Hepatocyte (in vitro differentiated cells): ENCODE measurements around the gene MAS1.

Experiments used
- EZH2 ChIP-seq: fragments of 200-600 bp; sonication (generic); IDR thresholded peaks from 2 replicates; pipeline ENCODE4 v1.6.1; 2016; ENCODE audit warnings: antibody characterized with exemption, mild to moderate bottlenecking, borderline replicate concordance
- EZH2phosphoT487 ChIP-seq: fragments of 200-600 bp; sonication (generic); IDR thresholded peaks from one replicate; pipeline ENCODE4 v1.6.1; 2018; ENCODE audit warnings: antibody characterized with exemption, mild to moderate bottlenecking, low read depth, moderate library complexity; ENCODE audit not compliant: unreplicated experiment, severe bottlenecking
- TF ChIP-seq, protein P1 (sequence below): fragments of 200-600 bp; sonication (generic); IDR thresholded peaks from 2 replicates; pipeline ENCODE4 v1.5.1; 2016; ENCODE audit warnings: antibody characterized with exemption, mild to moderate bottlenecking; ENCODE audit not compliant: poor library complexity

DNA sequence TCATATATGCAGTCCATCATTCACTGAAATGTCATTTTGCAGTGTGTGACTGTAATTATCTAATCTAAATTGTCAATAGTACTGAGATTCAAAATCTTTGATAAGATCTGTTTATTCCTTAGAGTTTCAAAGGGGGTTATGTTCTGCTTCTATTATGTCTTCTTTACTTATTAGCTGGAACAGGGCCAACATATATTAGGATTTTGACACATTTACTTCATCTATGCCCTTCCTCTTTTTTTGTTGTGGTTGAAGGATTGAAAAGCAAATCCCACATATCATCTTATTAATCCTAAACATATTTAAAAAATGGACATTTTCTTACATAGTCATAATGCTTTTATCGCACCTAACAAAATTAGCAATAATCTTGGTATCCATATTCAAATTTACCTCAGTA, 30.3 kb upstream of the MAS1 start:
- TF ChIP-seq, protein P1, sequence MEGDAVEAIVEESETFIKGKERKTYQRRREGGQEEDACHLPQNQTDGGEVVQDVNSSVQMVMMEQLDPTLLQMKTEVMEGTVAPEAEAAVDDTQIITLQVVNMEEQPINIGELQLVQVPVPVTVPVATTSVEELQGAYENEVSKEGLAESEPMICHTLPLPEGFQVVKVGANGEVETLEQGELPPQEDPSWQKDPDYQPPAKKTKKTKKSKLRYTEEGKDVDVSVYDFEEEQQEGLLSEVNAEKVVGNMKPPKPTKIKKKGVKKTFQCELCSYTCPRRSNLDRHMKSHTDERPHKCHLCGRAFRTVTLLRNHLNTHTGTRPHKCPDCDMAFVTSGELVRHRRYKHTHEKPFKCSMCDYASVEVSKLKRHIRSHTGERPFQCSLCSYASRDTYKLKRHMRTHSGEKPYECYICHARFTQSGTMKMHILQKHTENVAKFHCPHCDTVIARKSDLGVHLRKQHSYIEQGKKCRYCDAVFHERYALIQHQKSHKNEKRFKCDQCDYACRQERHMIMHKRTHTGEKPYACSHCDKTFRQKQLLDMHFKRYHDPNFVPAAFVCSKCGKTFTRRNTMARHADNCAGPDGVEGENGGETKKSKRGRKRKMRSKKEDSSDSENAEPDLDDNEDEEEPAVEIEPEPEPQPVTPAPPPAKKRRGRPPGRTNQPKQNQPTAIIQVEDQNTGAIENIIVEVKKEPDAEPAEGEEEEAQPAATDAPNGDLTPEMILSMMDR, result no peak
- no peak for TF ChIP-seq EZH2phosphoT487
- no peak for TF ChIP-seq EZH2
